HepG2 (cell line): Measurements from ENCODE around the gene MEGF11.

Experiments
- BHLHE40 ChIP-seq: IDR thresholded peaks from 2 replicates; pipeline ENCODE4 v1.6.1; 2011; ENCODE audit warnings: low read length, improper control_type of control experiment
- PCBP1 ChIP-seq: fragments of 200-400 bp; formaldehyde crosslinking; IDR thresholded peaks from 2 replicates; pipeline ENCODE4 v1.6.1; 2017; ENCODE audit warnings: mild to moderate bottlenecking, low read depth, low read length, borderline replicate concordance
- POLR2AphosphoS5 ChIP-seq: IDR thresholded peaks from 2 replicates; pipeline ENCODE4 v1.6.1; 2012; ENCODE audit warnings: low read depth, low read length
- SMARCE1 ChIP-seq: fragments of 450-650 bp; IDR thresholded peaks from 2 replicates; pipeline ENCODE4 v1.6.1; 2017; ENCODE audit warnings: borderline replicate concordance
- SOX6 ChIP-seq, 2 experiments: fragments of 450-650 bp in 1 of 2; sonication (generic) in 1 of 2; formaldehyde crosslinking in 1 of 2; IDR thresholded peaks; 2 replicates each; pipeline versions ENCODE4 v1.4.0 to v1.6.1; 2017 to 2020; ENCODE audit warnings: antibody characterized with exemption in 1 of 2, mild to moderate bottlenecking in 1 of 2, missing genetic modification reagents in 1 of 2
- SPEN ChIP-seq: sonication (generic); formaldehyde crosslinking; IDR thresholded peaks from 2 replicates; pipeline ENCODE4 v1.5.1; 2020; ENCODE audit warnings: low read depth, mild to moderate bottlenecking, missing genetic modification reagents
- ZNF788 ChIP-seq: sonication (generic); formaldehyde crosslinking; IDR thresholded peaks from 2 replicates; pipeline ENCODE4 v1.5.0; 2020; ENCODE audit warnings: mild to moderate bottlenecking, missing genetic modification reagents, borderline replicate concordance
- TF ChIP-seq, protein P1 (sequence below): sonication (generic); formaldehyde crosslinking; IDR thresholded peaks from 2 replicates; pipeline ENCODE4 v1.8.1; 2022; ENCODE audit warnings: low read depth, mild to moderate bottlenecking, missing genetic modification reagents

DNA sequence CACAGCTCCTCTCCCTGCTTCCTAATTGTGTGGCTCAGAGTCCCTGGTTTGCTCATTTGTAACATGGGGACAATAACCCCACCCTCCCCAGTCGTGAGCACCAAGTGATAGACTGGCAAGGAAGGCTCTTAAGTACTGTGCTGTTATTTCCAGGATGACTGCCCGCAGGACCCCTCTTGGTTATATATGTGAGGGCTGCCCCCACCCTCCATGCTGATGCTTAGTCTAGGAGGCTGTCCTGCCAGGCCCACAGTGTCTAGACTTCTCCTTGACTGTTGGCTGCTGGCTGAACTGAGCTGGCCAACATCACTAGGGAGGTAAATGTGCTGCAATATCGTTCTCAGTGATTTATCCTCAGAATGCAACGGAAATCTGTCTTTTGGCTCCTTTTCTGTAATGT is 339.2 kb downstream of the MEGF11 start:
- TF ChIP-seq SMARCE1: no peak
- TF ChIP-seq ZNF788: no peak
- no peak for TF ChIP-seq SPEN (CRISPR knock-in tag)
- TF ChIP-seq POLR2AphosphoS5: no peak
- no peak for TF ChIP-seq PCBP1
- no peak for TF ChIP-seq BHLHE40
- TF ChIP-seq, protein P1, sequence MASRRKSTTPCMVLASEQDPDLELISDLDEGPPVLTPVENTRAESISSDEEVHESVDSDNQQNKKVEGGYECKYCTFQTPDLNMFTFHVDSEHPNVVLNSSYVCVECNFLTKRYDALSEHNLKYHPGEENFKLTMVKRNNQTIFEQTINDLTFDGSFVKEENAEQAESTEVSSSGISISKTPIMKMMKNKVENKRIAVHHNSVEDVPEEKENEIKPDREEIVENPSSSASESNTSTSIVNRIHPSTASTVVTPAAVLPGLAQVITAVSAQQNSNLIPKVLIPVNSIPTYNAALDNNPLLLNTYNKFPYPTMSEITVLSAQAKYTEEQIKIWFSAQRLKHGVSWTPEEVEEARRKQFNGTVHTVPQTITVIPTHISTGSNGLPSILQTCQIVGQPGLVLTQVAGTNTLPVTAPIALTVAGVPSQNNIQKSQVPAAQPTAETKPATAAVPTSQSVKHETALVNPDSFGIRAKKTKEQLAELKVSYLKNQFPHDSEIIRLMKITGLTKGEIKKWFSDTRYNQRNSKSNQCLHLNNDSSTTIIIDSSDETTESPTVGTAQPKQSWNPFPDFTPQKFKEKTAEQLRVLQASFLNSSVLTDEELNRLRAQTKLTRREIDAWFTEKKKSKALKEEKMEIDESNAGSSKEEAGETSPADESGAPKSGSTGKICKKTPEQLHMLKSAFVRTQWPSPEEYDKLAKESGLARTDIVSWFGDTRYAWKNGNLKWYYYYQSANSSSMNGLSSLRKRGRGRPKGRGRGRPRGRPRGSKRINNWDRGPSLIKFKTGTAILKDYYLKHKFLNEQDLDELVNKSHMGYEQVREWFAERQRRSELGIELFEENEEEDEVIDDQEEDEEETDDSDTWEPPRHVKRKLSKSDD (CRISPR knock-in tag): no peak
- no peak for TF ChIP-seq SOX6 (IDR thresholded peaks at IDR 0.05)
- no peak for TF ChIP-seq SOX6 (CRISPR knock-in tag; IDR thresholded peaks at IDR 0.05)
